OCI-LY3 (cell line): ENCODE results near the gene SLC41A3.

Experiments
- H2AFZ ChIP-seq: fragments of 200-600, 300-600 bp; shearing (Covaris generic); 2 replicates; pipeline ENCODE4 v1.6.0; 2014; ENCODE audit warnings: antibody characterized with exemption, low read depth, low read length
- H3K27ac ChIP-seq: fragments of 200-600, 300-600 bp; sonication (generic); 2 replicates; pipeline ENCODE4 v1.5.1; 2014; ENCODE audit warnings: mild to moderate bottlenecking, low read length, moderate library complexity, mixed read lengths
- H3K27me3 ChIP-seq: fragments of 200-600, 300-600 bp; sonication (generic); 2 replicates; pipeline ENCODE4 v1.6.1; 2014; ENCODE audit warnings: low read depth, low read length, mixed read lengths
- H3K36me3 ChIP-seq: fragments of 200-600, 300-600 bp; sonication (generic); replicated peaks from 2 replicates; pipeline ENCODE3; 2014; ENCODE audit warnings: low read depth, low read length, mixed read lengths
- H3K4me1 ChIP-seq: fragments of 300-600, 200-600 bp; sonication (generic); 2 replicates; pipeline ENCODE4 v1.6.1; 2014; ENCODE audit warnings: low read length, mixed read lengths
- H3K4me2 ChIP-seq: fragments of 200-600, 300-600 bp; sonication (generic); 2 replicates; pipeline ENCODE4 v1.6.1; 2014; ENCODE audit warnings: low read length, mixed read lengths
- H3K4me3 ChIP-seq: fragments of 300-600, 200-600 bp; sonication (generic); 2 replicates; pipeline ENCODE4 v1.5.1; 2014; ENCODE audit warnings: antibody characterized with exemption, mild to moderate bottlenecking, low read length, moderate library complexity
- H3K79me2 ChIP-seq: fragments of 300-600, 200-600 bp; shearing (Covaris generic); 2 replicates; pipeline ENCODE4 v1.6.1; 2014; ENCODE audit warnings: mild to moderate bottlenecking, low read length, mixed read lengths
- H3K9ac ChIP-seq: fragments of 300-600, 200-600 bp; shearing (Covaris generic); 2 replicates; pipeline ENCODE4 v1.6.0; 2014; ENCODE audit warnings: mild to moderate bottlenecking, low read length, moderate library complexity
- H3K9me3 ChIP-seq: fragments of 200-600, 300-600 bp; shearing (Covaris generic); 2 replicates; pipeline ENCODE4 v1.6.1; 2014; ENCODE audit warnings: low read length, mixed read lengths; ENCODE audit not compliant: insufficient read depth
- H4K20me1 ChIP-seq: fragments of 200-600, 300-600 bp; sonication (generic); 2 replicates; pipeline ENCODE4 v1.6.1; 2016; ENCODE audit warnings: low read length, mixed read lengths; ENCODE audit not compliant: insufficient read depth
- CTCF ChIP-seq: fragments of 200-600, 300-600 bp; sonication (generic); IDR thresholded peaks from 2 replicates; pipeline ENCODE4 v1.5.1; 2014; ENCODE audit warnings: antibody characterized with exemption, low read length, low read depth
- EZH2phosphoT487 ChIP-seq: fragments of 200-600 bp; shearing (Covaris generic); IDR thresholded peaks from 2 replicates; pipeline ENCODE4 v1.6.1; 2018; ENCODE audit warnings: antibody characterized with exemption, mixed run types, low read depth

The SLC41A3 gene

GRCh38 chr3:126018545-126018944, 65.4 kb downstream of the SLC41A3 start:
- Histone ChIP-seq H3K4me2 (no peak overlapping the region), H3K27ac (no peak overlapping the region), H3K4me1 (peaks cover 8% of the 10 kb centered on the region), H3K79me2 (no peaks in the 10 kb centered on the region), H4K20me1 (no peaks in the 10 kb centered on the region), H3K36me3 (peaks cover 3% of the 10 kb centered on the region), H3K9me3 (no peaks in the 10 kb centered on the region), H3K27me3 (no peaks in the 10 kb centered on the region), H3K9ac (no peak overlapping the region), H3K4me3 (no peak overlapping the region), H2AFZ (no peak overlapping the region)
- TF ChIP-seq CTCF (no peak), EZH2phosphoT487 (no peak)

DNA sequence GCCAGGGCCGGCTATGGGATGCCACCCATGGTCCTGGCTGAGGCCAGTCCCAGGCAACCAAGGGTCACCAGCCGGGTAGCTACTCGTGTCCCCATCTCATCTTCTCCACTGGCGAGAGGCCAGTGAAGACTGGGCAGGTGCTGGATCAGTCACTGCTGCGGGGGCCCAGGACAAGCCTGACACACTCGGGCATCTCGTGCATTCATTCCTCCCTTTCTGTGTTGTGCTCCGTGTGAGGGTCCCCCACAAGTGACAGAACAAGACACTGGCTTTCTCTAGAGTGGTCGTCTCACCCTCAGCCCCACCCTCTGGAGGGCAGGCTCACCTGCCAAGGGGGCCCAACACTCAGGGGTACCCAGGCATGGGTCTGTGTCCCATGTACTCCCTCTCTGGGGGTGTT, 66.6 kb downstream of the SLC41A3 start:
- Histone ChIP-seq H3K27me3 (no peaks in the 10 kb centered on the region), H3K79me2 (no peaks in the 10 kb centered on the region), H3K27ac (no peak overlapping the region), H3K9me3 (no peaks in the 10 kb centered on the region), H4K20me1 (no peaks in the 10 kb centered on the region), H2AFZ (no peak overlapping the region), H3K4me1 (peaks cover 8% of the 10 kb centered on the region), H3K36me3 (peaks cover 3% of the 10 kb centered on the region), H3K4me3 (no peak overlapping the region), H3K4me2 (no peak overlapping the region), H3K9ac (no peak overlapping the region)
- TF ChIP-seq CTCF (no peak), EZH2phosphoT487 (no peak)

DNA sequence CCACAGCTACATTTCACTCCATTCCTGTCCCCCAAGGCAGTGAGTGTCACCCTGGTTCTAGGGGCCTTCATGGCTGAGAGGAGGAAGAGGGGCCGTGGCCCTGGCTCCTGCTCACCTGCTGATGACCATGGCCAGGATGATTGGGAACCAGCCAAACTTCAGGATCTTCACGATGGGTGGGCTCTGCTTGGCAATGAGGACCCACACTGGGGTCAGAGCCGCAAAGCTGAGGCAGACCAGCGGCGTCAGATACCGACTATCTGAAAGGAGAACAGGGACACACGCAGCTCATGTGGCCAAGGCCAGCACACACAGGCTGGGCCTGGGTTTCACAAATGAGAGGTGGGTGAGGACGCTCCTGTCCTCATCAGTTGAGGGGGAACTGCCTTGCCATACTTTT, 67.3 kb downstream of the SLC41A3 start:
- H3K36me3 ChIP-seq: peaks cover 3% of the 10 kb centered on the region
- no peak overlapping the region for H2AFZ ChIP-seq
- no peak overlapping the region for H3K27ac ChIP-seq
- no peak overlapping the region for H3K4me3 ChIP-seq
- no peak overlapping the region for H3K9ac ChIP-seq
- peaks cover 8% of the 10 kb centered on the region for H3K4me1 ChIP-seq
- TF ChIP-seq CTCF (no peak), EZH2phosphoT487 (no peak)
- no peaks in the 10 kb centered on the region for H3K27me3 ChIP-seq
- no peaks in the 10 kb centered on the region for H4K20me1 ChIP-seq
- no peak overlapping the region for H3K4me2 ChIP-seq
- no peaks in the 10 kb centered on the region for H3K9me3 ChIP-seq
- H3K79me2 ChIP-seq: no peaks in the 10 kb centered on the region

GRCh38 chr3:126015075-126015474, 68.8 kb downstream of the SLC41A3 start:
- H2AFZ ChIP-seq: no peak overlapping the region
- H3K9me3 ChIP-seq: no peaks in the 10 kb centered on the region
- peaks cover 8% of the 10 kb centered on the region for H3K4me1 ChIP-seq
- H3K9ac ChIP-seq: no peak overlapping the region
- peaks cover 3% of the 10 kb centered on the region for H3K36me3 ChIP-seq
- H3K4me3 ChIP-seq: no peak overlapping the region
- H3K4me2 ChIP-seq: no peak overlapping the region
- no peaks in the 10 kb centered on the region for H3K27me3 ChIP-seq
- no peaks in the 10 kb centered on the region for H4K20me1 ChIP-seq
- no peak for TF ChIP-seq EZH2phosphoT487
- TF ChIP-seq CTCF: no peak
- H3K27ac ChIP-seq: no peak overlapping the region
- no peaks in the 10 kb centered on the region for H3K79me2 ChIP-seq
